Measurements from ENCODE around the gene SPRYD3. TPM values are rescaled to one million over a fixed set of nuclear protein-coding genes. Genes with fewer than 3 reads are reported as not detected.

Gene SPRYD3
- total RNA-seq, 1 experiment from 2014 or later = 47.5 TPM

DNA sequence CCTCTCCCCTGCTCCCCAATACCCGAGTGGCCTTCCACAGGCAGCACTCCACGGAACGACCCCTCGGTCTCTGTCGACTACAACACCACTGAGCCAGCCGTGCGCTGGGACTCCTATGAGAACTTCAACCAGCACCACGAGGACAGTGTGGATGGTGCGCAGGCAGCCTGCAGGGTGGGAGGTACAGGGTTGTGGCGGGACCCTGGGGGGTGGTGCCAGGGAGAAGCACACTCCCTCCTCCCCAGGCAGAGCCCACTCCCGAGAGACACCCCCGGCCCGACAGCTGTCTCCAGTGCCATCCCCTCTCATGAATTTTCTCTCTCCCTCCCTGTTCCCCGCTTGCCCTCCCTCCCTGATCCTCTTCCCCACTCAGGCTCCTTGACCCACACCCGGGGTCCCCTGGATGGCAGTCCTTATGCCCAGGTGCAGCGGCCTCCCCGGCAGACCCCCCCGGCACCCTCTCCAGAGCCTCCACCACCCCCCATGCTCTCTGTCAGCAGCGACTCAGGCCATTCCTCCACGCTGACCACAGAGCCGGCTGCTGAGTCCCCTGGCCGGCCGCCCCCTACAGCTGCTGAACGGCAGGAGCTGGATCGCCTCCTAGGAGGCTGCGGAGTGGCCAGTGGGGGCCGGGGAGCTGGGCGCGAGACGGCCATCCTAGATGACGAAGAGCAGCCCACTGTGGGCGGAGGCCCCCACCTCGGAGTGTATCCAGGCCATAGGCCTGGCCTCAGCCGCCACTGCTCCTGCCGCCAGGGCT, 20.3 kb downstream of the SPRYD3 start (continued):
- TF ChIP-seq, protein P1, sequence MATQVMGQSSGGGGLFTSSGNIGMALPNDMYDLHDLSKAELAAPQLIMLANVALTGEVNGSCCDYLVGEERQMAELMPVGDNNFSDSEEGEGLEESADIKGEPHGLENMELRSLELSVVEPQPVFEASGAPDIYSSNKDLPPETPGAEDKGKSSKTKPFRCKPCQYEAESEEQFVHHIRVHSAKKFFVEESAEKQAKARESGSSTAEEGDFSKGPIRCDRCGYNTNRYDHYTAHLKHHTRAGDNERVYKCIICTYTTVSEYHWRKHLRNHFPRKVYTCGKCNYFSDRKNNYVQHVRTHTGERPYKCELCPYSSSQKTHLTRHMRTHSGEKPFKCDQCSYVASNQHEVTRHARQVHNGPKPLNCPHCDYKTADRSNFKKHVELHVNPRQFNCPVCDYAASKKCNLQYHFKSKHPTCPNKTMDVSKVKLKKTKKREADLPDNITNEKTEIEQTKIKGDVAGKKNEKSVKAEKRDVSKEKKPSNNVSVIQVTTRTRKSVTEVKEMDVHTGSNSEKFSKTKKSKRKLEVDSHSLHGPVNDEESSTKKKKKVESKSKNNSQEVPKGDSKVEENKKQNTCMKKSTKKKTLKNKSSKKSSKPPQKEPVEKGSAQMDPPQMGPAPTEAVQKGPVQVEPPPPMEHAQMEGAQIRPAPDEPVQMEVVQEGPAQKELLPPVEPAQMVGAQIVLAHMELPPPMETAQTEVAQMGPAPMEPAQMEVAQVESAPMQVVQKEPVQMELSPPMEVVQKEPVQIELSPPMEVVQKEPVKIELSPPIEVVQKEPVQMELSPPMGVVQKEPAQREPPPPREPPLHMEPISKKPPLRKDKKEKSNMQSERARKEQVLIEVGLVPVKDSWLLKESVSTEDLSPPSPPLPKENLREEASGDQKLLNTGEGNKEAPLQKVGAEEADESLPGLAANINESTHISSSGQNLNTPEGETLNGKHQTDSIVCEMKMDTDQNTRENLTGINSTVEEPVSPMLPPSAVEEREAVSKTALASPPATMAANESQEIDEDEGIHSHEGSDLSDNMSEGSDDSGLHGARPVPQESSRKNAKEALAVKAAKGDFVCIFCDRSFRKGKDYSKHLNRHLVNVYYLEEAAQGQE (IDR thresholded peaks at IDR 0.05; ENCODE audit: low read depth) = no peak
- no peak for TF ChIP-seq RAD21 (IDR thresholded peaks at IDR 0.05; ENCODE audit: low read depth)
- TF ChIP-seq, protein P2, sequence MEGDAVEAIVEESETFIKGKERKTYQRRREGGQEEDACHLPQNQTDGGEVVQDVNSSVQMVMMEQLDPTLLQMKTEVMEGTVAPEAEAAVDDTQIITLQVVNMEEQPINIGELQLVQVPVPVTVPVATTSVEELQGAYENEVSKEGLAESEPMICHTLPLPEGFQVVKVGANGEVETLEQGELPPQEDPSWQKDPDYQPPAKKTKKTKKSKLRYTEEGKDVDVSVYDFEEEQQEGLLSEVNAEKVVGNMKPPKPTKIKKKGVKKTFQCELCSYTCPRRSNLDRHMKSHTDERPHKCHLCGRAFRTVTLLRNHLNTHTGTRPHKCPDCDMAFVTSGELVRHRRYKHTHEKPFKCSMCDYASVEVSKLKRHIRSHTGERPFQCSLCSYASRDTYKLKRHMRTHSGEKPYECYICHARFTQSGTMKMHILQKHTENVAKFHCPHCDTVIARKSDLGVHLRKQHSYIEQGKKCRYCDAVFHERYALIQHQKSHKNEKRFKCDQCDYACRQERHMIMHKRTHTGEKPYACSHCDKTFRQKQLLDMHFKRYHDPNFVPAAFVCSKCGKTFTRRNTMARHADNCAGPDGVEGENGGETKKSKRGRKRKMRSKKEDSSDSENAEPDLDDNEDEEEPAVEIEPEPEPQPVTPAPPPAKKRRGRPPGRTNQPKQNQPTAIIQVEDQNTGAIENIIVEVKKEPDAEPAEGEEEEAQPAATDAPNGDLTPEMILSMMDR (IDR thresholded peaks at IDR 0.05 in 2 of 3, conservative IDR thresholded peaks at IDR 0.05 in 1 of 3; ENCODE audit: borderline replicate concordance in 1 of 3, insufficient read depth in 1 of 3, low read depth in 2 of 3, low read length in 2 of 3) = no peak
- TF ChIP-seq, protein P3, sequence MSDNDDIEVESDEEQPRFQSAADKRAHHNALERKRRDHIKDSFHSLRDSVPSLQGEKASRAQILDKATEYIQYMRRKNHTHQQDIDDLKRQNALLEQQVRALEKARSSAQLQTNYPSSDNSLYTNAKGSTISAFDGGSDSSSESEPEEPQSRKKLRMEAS (IDR thresholded peaks at IDR 0.05) = no peak
- TF ChIP-seq SIN3A (IDR thresholded peaks at IDR 0.05; ENCODE audit: low read depth) = no peak
- no peak for TF ChIP-seq POLR2A (IDR thresholded peaks at IDR 0.05; ENCODE audit: borderline replicate concordance, extremely low read depth, insufficient read depth, insufficient read length)
- TF ChIP-seq ZFX (IDR thresholded peaks at IDR 0.05) = no peak
- TF ChIP-seq EGR1 (IDR thresholded peaks at IDR 0.05; ENCODE audit: low read depth) = no peak
- TF ChIP-seq, protein P4, sequence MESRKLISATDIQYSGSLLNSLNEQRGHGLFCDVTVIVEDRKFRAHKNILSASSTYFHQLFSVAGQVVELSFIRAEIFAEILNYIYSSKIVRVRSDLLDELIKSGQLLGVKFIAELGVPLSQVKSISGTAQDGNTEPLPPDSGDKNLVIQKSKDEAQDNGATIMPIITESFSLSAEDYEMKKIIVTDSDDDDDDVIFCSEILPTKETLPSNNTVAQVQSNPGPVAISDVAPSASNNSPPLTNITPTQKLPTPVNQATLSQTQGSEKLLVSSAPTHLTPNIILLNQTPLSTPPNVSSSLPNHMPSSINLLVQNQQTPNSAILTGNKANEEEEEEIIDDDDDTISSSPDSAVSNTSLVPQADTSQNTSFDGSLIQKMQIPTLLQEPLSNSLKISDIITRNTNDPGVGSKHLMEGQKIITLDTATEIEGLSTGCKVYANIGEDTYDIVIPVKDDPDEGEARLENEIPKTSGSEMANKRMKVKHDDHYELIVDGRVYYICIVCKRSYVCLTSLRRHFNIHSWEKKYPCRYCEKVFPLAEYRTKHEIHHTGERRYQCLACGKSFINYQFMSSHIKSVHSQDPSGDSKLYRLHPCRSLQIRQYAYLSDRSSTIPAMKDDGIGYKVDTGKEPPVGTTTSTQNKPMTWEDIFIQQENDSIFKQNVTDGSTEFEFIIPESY (IDR thresholded peaks at IDR 0.05; ENCODE audit: extremely low read depth, insufficient replicate concordance, low read length) = no peak
- no peak for TF ChIP-seq CBX3 (IDR thresholded peaks at IDR 0.05; ENCODE audit: low read depth)
